ENCODE data around the gene GALR3. TPM values are rescaled to one million over a fixed set of nuclear protein-coding genes. Genes with fewer than 3 reads are reported as not detected.
A peak's percentile ranks its signal among the peaks of the same experiment; 100 is the strongest.

Gene GALR3
- total and polyA plus RNA-seq, 2 experiments from 2014 or later: not detected

DNA sequence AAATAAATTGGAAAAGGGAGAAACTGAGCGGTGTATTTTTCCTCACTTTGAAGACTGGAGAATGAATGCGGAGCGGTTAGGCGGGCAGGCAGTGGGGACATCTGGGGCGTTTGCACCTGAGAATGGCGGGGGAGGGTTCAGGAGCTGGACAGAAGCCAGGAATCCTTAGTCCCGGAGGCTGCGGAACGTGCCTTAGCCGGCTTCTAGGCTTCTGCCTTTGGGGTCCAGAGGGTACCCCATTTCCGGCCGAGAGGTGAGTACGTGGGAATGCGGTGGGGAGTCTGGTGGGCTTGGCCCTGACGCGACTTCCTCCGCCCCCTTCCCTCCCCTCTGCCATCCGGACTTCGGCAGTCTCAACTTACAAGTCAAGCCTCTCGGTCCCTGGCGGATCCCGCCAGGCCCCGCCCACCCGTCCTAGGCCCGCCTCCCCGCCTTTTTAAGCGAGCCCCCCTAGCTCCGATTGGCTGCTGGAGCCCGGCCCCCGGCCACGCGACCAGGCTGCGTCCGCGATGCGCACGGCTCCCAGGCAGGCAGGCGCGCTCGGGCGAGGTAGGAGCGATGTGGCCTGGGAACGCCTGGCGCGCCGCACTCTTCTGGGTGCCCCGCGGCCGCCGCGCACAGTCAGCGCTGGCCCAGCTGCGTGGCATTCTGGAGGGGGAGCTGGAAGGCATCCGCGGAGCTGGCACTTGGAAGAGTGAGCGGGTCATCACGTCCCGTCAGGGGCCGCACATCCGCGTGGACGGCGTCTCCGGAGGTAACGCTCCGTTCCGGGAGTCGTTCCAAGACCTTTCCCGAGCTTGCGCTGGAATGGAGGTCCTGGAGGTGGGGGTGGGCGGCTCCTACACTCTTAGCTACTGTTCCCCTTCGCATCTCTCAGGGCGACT lies 15.5 kb upstream of the GALR3 start, which contains the start of gene GCAT:
Gene GCAT (plus strand): TSS at position 525 of the 884 bp plus-strand sequence. CDS start 34 bp downstream, at position 559.
- Histone ChIP-seq H3K9me2 (ENCODE audit: insufficient read depth) (no peaks in the 10 kb centered on the region), H3K36me3 (ENCODE audit: low read depth) (no peaks in the 10 kb centered on the region), H3K4me2 (ENCODE audit: unreplicated experiment) (peak within 1 kb of the TSS; percentile 98), H4K20me1 (ENCODE audit: insufficient read depth) (no peaks in the 10 kb centered on the region), H3F3A (ENCODE audit: insufficient read depth) (peaks cover 14% of the 10 kb centered on the region), H3K27ac (peak within 1 kb of the TSS; percentile 74), H2AFZ (peak within 1 kb of the TSS; percentile 78), H3K9me3 (ENCODE audit: low read depth) (no peaks in the 10 kb centered on the region), H3K4me3 (peak within 1 kb of the TSS; percentile 76), H3K27me3 (replicated peaks; ENCODE audit: insufficient read depth) (no peaks in the 10 kb centered on the region), H3K79me2 (ENCODE audit: insufficient read depth) (peaks cover 20% of the 10 kb centered on the region; the same call in 1 of the 2 replicates), H3K4me1 (ENCODE audit: insufficient read depth) (peaks cover 11% of the 10 kb centered on the region), H3K9ac (peak within 1 kb of the TSS; percentile 88)
- WGBS, 2 experiments (ENCODE audit: low coverage in 1 of 2, low lambda C conversion rate in 2 of 2, missing lambda C conversion rate in 2 of 2): 1% methylated on average over 59 to 72 of the region's 73 CpGs
- no peak for TF ChIP-seq EZH2 (IDR thresholded peaks at IDR 0.05; ENCODE audit: insufficient read depth, poor library complexity, severe bottlenecking)
- TF ChIP-seq EZH2phosphoT487 (IDR thresholded peaks at IDR 0.05; ENCODE audit: insufficient read depth, low read depth): no peak
- in situ Hi-C loops (cut with MboI): no loop called here
- peak; percentile 99 for DNase-seq

DNA sequence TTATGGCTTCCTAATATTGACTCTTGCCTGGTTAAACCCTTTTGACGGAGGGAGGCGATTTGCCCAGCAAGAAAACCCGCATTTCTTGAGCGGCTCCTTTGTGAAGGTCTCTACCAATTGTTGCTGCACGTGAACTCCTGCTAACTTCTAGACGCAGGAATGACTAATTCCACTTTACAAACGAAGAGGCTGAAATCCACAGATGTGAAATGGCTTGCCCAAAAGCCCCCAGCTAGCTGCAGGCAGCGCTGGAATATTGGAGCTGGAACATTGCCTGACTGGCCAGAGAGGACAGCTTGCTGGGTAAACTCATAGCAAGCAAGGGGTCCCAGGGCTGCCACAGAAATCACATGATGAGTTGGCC lies 14.9 kb upstream of the GALR3 start:
- no peaks in the 10 kb centered on the region for H3K36me3 ChIP-seq (ENCODE audit: low read depth)
- peak overlapping the region; percentile 98 for H3K4me2 ChIP-seq (ENCODE audit: unreplicated experiment)
- H3K27me3 ChIP-seq (replicated peaks; ENCODE audit: insufficient read depth): no peaks in the 10 kb centered on the region
- H3K4me1 ChIP-seq (ENCODE audit: insufficient read depth): peaks cover 11% of the 10 kb centered on the region
- peak overlapping the region; percentile 64 for H3K27ac ChIP-seq
- H3K9ac ChIP-seq: peak overlapping the region; percentile 88
- 3% methylated on average over 8 of the region's 8 CpGs for WGBS, 2 experiments (ENCODE audit: low coverage in 1 of 2, low lambda C conversion rate in 2 of 2, missing lambda C conversion rate in 2 of 2)
- H2AFZ ChIP-seq: peak overlapping the region; percentile 69
- no peaks in the 10 kb centered on the region for H4K20me1 ChIP-seq (ENCODE audit: insufficient read depth)
- H3K9me2 ChIP-seq (ENCODE audit: insufficient read depth): no peaks in the 10 kb centered on the region
- peaks cover 14% of the 10 kb centered on the region for H3F3A ChIP-seq (ENCODE audit: insufficient read depth)
- no peaks in the 10 kb centered on the region for H3K9me3 ChIP-seq (ENCODE audit: low read depth)
- DNase-seq: peak; percentile 78
- in situ Hi-C loops (cut with MboI): no loop called here
- peaks cover 20% of the 10 kb centered on the region; the same call in 1 of the 2 replicates for H3K79me2 ChIP-seq (ENCODE audit: insufficient read depth)
- TF ChIP-seq EZH2phosphoT487 (IDR thresholded peaks at IDR 0.05; ENCODE audit: insufficient read depth, low read depth) (no peak), EZH2 (IDR thresholded peaks at IDR 0.05; ENCODE audit: insufficient read depth, poor library complexity, severe bottlenecking) (no peak)
- H3K4me3 ChIP-seq: peak overlapping the region; percentile 76

DNA sequence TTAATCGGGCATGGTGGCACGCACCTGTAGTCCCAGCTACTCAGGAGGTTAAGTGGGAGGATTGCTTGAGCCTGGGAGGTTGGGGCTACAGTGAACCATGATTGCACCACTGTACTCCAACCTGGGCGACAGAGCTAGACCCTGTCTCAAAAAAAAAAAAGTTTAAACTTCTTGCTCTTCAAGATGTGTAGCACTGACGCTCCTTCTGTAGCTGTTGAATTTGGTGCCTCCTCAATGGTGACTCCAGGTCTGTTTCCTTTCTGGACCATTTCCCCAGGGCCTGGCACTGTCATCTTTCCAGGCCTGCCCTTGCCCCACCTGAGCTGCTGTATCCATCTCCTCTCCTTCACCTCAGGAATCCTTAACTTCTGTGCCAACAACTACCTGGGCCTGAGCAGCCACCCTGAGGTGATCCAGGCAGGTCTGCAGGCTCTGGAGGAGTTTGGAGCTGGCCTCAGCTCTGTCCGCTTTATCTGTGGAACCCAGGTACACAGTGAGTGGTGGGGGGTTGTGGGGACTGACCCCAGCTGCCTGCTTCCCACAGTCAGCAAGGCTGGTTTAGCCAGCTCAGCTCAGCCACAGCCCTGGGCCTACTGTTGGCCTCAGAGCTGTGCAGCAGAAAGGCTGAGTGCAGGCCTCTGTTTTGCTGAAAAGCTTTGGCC lies 13.4 kb upstream of the GALR3 start:
- no peaks in the 10 kb centered on the region for H4K20me1 ChIP-seq (ENCODE audit: insufficient read depth)
- H3K9me3 ChIP-seq (ENCODE audit: low read depth): no peaks in the 10 kb centered on the region
- H3K9ac ChIP-seq: no peak overlapping the region
- no peaks in the 10 kb centered on the region for H3K36me3 ChIP-seq (ENCODE audit: low read depth)
- H3K27me3 ChIP-seq (replicated peaks; ENCODE audit: insufficient read depth): no peaks in the 10 kb centered on the region
- no peak overlapping the region for H3K4me3 ChIP-seq
- peaks cover 11% of the 10 kb centered on the region for H3K4me1 ChIP-seq (ENCODE audit: insufficient read depth)
- H3K4me2 ChIP-seq (ENCODE audit: unreplicated experiment): no peak overlapping the region
- H3F3A ChIP-seq (ENCODE audit: insufficient read depth): peaks cover 14% of the 10 kb centered on the region
- in situ Hi-C loops (cut with MboI): no loop called here
- H3K9me2 ChIP-seq (ENCODE audit: insufficient read depth): no peaks in the 10 kb centered on the region
- WGBS, 2 experiments (ENCODE audit: low coverage in 1 of 2, low lambda C conversion rate in 2 of 2, missing lambda C conversion rate in 2 of 2): 75 to 77% methylated on average over 5 of the region's 5 CpGs
- H3K79me2 ChIP-seq (ENCODE audit: insufficient read depth): peaks cover 20% of the 10 kb centered on the region; the same call in 1 of the 2 replicates
- no peak for DNase-seq
- TF ChIP-seq EZH2 (IDR thresholded peaks at IDR 0.05; ENCODE audit: insufficient read depth, poor library complexity, severe bottlenecking) (no peak), EZH2phosphoT487 (IDR thresholded peaks at IDR 0.05; ENCODE audit: insufficient read depth, low read depth) (no peak)
- H3K27ac ChIP-seq: no peak overlapping the region
- H2AFZ ChIP-seq: no peak overlapping the region

DNA sequence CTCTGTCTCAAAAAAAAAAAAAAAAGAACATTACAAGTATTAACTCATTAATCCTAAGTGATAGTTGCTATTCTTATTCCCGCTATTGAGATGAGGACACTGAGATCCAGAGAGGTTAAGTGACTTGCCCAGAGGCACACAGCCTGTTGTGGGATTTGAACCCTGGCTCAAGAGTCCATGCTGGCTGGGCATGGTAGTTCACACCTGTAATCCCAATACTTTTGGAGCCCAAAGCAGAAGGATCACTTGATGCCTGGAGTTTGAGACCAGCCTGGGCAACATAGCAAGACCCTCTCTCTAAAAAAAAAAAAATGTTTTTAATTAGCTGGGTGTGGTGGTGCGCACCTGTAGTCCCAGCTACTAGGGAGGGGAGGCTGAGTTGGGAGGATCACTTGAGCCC lies 11.3 kb upstream of the GALR3 start:
- Histone ChIP-seq H3K4me3 (no peak overlapping the region), H3K9me2 (ENCODE audit: insufficient read depth) (no peaks in the 10 kb centered on the region), H3K36me3 (ENCODE audit: low read depth) (no peaks in the 10 kb centered on the region), H3K9ac (no peak overlapping the region), H3K9me3 (ENCODE audit: low read depth) (no peaks in the 10 kb centered on the region), H3K4me2 (ENCODE audit: unreplicated experiment) (no peak overlapping the region), H3K27ac (no peak overlapping the region), H3F3A (ENCODE audit: insufficient read depth) (peaks cover under 1% of the 10 kb centered on the region; the same call in 1 of the 2 replicates), H4K20me1 (ENCODE audit: insufficient read depth) (no peaks in the 10 kb centered on the region), H3K79me2 (ENCODE audit: insufficient read depth) (peaks cover 12% of the 10 kb centered on the region; the same call in 1 of the 2 replicates), H3K4me1 (ENCODE audit: insufficient read depth) (no peaks in the 10 kb centered on the region; the same call in 1 of the 2 replicates), H3K27me3 (replicated peaks; ENCODE audit: insufficient read depth) (no peaks in the 10 kb centered on the region), H2AFZ (no peak overlapping the region)
- 98 to 100% methylated on average over 2 of the region's 2 CpGs for WGBS, 2 experiments (ENCODE audit: low coverage in 1 of 2, low lambda C conversion rate in 2 of 2, missing lambda C conversion rate in 2 of 2)
- TF ChIP-seq EZH2phosphoT487 (IDR thresholded peaks at IDR 0.05; ENCODE audit: insufficient read depth, low read depth): no peak
- no peak for TF ChIP-seq EZH2 (IDR thresholded peaks at IDR 0.05; ENCODE audit: insufficient read depth, poor library complexity, severe bottlenecking)
- no peak for DNase-seq
- in situ Hi-C loops (cut with MboI): no loop called here

Measured in GM23248 (cell line).